GM12872 (cell line): ENCODE measurements around the gene VAV2.

Experiments
- TF ChIP-seq, protein P1 (sequence below): IDR thresholded peaks from 3 replicates; pipeline ENCODE4 v1.5.1; 2011; ENCODE audit warnings: low read depth, mild to moderate bottlenecking, low read length, moderate library complexity; ENCODE audit not compliant: insufficient read depth

VAV2 gene

DNA sequence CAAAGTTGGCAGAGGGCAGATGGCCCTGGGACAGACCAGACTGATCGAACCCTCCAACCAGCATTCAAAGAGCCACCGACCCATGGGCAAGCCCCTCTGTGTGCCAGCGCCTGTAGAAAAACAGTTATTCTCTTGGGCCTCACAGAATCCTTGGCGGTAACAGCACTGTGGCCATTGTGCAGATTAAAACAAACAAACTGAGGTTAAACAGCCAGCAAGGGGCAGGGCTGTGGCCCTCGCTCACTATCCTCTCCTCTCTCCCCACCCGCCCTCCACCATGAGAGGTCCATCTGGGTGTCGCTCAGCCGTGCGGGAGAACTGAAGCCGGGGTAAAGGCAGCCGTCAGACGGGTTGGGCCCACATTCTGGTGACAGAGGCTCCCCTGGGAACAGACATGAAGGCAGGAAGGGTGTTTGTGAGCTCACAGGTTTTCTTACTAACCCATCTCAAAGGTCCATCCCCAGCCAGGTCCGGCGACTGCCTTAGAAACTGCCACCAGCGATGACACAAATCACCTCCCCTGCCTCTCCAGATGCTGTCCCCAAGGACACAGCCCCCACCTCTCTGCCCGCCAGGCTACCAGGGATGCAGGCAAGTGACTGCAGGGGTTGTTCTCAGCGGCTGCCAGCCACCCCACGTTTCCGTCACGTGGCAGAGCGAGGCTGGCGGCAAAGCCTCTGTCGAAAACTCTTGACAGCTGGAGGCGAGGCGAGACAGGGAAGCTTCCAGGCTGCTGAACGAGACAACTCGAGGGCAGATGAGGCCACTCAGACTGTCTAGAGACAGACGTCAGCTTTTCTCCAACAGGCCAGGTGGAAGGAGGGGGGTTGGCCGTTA is 178.2 kb downstream of the VAV2 start:
- TF ChIP-seq, protein P1, sequence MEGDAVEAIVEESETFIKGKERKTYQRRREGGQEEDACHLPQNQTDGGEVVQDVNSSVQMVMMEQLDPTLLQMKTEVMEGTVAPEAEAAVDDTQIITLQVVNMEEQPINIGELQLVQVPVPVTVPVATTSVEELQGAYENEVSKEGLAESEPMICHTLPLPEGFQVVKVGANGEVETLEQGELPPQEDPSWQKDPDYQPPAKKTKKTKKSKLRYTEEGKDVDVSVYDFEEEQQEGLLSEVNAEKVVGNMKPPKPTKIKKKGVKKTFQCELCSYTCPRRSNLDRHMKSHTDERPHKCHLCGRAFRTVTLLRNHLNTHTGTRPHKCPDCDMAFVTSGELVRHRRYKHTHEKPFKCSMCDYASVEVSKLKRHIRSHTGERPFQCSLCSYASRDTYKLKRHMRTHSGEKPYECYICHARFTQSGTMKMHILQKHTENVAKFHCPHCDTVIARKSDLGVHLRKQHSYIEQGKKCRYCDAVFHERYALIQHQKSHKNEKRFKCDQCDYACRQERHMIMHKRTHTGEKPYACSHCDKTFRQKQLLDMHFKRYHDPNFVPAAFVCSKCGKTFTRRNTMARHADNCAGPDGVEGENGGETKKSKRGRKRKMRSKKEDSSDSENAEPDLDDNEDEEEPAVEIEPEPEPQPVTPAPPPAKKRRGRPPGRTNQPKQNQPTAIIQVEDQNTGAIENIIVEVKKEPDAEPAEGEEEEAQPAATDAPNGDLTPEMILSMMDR, result no peak

DNA sequence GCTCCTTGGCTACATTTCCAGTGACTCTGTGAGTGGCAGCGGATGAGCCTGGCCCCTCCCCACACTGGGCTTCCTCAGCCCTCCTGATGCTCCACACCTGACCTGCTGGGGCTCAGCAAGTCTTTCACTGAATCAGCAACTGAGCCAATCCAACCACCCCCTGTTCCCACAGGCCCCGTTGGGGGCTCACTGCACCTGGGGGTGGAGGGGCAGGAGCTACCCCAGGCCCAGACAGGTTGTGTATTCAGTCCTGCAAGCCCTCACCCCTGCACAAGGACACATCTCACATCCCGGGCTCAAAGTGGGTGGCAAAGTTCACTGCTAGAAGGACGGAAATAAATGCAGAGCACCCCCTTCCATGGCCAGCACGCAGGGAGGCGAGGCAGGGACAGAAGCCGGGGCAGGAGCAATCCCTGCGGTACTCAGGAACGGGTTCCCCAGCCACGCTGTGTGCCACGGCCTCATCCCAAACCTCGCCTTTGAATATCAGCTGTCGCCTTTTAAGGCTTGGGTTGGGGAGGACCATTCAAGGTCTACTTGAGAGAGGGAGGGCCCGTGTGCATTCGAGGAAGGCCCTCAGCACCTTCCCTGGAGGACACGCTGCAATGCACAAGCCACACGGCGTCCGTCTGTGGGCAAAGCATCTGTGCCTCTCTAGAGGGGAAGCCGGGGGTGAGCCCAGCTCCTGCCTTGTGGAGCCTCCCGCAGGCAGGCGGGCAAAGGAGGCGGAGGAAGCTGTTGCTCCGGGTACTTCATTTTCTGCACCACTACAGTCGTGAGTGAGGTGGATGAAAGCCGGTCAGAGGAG is 179.0 kb downstream of the VAV2 start:
- TF ChIP-seq, protein P1, result no peak

DNA sequence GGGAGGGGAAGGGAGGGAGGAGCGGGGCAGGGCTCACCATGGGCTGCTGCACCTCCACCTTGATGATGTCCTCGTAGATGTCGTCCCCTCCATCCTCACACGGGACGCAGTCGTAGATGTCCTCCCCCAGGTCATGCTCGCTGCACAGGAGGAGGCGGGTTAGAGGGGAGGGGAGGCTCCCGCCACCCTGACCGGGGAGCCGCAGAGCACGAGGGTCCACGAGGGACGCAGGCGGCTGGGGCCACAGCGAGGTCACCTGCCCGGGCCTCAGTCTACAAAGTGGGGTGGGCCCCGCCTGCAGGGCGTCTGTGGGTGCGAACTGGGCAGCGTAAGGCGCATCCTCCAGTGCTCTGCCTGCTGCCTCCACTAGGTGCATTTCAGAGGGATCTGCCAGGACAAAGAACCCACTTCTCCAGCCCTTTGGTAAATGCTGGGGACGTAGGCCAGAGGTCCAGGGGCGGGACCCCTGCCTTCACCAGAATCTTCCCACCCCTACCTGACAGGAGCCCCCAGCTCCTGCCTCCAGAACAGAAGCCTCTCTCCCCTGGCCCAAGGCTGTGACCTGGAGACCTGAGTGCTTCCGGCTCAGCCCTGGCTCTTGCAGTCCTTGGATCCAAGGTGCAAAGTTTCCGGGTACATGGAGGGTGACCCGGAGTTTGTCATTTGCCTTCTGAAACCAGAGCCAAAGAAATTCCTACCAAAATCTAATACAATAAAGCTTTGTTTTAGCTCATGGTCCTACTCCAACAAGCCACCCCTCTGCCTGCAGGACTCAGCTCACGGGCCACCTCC is 179.9 kb downstream of the VAV2 start:
- TF ChIP-seq, protein P1, result no peak

DNA sequence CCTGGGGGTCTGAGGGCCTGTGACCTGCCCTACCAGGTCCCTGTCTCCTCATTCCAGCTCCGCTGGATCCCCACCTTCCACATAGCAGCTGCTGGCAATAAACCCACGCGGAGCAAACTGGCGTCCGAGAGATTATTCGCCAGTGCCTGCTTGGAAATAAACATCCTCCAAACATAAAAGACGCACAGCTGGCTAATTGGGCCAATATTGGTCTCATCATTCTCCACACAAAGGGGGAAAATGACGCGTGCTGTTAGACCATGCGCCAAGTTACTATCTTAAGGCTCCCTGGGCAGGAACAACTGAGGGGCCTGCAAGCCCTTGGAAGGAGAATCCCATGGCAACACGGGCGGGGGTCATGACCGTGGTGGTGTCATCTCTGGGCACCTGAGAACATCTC is 180.7 kb downstream of the VAV2 start:
- TF ChIP-seq, protein P1, result no peak

DNA sequence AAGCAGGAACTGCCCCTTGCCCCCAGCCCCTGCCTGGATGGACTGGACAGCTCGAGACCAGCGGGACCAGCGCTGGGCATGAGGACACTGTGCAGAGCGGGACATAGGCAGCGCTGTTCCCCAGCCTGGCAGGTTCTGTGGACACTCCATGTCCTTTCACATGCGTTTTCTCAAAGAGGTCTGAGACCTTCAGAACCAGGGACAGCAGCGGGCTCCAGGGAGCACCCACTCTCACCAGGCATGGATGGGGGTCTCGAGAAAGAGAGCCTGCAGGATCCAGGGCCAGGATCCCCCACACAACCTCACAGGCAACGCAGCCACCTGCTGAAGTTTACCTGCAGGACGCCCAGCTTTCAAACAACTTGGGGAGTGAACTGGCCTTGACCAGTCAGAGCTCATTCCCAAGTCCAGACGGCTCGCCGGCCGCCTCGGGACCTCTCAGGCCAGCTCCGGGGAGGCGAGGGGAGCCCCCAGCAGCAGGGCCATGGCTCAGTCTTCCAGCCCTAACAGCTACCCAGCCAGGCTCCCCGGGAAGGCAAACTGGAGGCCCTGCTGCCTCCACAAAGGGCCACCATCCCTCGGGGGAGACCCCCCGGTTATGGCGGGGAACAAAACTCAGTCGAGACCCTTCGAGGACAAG is 181.4 kb downstream of the VAV2 start:
- TF ChIP-seq, protein P1, result no peak

DNA sequence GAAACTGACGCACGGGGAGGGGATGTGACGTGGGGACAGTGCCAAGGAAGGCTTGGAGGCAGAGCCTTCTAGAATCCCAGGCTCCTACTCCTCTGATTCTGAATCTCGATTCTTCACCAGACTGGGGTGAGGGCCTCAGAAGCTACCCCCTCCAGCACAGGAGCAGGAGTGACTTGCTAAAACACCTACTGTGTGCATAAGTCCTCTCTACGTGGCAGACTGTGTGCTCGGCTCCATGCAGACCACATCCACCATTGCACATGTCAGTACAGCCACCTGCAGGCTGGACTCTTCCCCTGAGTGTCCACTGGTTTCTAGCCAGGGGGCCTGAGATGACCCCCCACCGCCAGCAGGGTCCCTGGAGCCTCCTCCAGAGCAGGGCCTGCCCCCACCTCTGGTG is 182.8 kb downstream of the VAV2 start:
- TF ChIP-seq, protein P1, result no peak

DNA sequence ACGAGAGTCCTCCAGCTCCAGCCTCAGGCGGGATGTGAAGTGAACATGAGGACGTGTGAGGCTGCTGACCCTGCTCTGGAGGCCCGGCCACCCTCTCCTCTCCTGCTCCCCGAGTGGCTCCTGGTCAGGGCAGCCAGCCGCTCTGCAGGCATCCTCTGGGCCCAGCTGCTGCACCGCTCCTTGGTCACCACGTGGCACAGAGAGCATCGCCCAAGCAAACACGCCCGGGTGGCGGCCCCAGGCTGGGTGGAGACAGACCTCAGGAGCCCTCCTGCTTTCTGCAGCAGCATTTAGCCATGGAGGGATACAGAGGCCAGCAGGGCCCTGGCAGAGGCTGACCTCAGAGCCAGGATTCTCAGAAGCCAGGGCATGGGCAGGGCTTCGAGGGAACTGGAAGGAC is 184.3 kb downstream of the VAV2 start:
- TF ChIP-seq, protein P1, result no peak
